ENCODE measurements around the gene NEK8. TPM values are rescaled to one million over a fixed set of nuclear protein-coding genes. Genes with fewer than 3 reads are reported as not detected.

NEK8 gene
- total and polyA plus RNA-seq, 2 experiments from 2014 or later, result 5.0 to 13.6 TPM

GRCh38 chr17:28747801-28748750 lies 19.5 kb downstream of the NEK8 start:
- no peaks in the 10 kb centered on the region for H3K27me3 ChIP-seq
- no peak for DNase-seq (ENCODE audit: low read depth in 1 of 2, low spot score in 1 of 2)
- H3K27ac ChIP-seq, result peak overlapping the region; percentile 99
- H3K9me3 ChIP-seq (ENCODE audit: low read depth), result no peaks in the 10 kb centered on the region
- peaks cover 24% of the 10 kb centered on the region for H3K36me3 ChIP-seq
- peaks cover 15% of the 10 kb centered on the region for H3K4me1 ChIP-seq (ENCODE audit: low read depth)
- no peak overlapping the region for H3K4me3 ChIP-seq
- TF ChIP-seq, protein P1, sequence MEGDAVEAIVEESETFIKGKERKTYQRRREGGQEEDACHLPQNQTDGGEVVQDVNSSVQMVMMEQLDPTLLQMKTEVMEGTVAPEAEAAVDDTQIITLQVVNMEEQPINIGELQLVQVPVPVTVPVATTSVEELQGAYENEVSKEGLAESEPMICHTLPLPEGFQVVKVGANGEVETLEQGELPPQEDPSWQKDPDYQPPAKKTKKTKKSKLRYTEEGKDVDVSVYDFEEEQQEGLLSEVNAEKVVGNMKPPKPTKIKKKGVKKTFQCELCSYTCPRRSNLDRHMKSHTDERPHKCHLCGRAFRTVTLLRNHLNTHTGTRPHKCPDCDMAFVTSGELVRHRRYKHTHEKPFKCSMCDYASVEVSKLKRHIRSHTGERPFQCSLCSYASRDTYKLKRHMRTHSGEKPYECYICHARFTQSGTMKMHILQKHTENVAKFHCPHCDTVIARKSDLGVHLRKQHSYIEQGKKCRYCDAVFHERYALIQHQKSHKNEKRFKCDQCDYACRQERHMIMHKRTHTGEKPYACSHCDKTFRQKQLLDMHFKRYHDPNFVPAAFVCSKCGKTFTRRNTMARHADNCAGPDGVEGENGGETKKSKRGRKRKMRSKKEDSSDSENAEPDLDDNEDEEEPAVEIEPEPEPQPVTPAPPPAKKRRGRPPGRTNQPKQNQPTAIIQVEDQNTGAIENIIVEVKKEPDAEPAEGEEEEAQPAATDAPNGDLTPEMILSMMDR (IDR thresholded peaks at IDR 0.05; ENCODE audit: low read depth, low read length), result no peak

DNA sequence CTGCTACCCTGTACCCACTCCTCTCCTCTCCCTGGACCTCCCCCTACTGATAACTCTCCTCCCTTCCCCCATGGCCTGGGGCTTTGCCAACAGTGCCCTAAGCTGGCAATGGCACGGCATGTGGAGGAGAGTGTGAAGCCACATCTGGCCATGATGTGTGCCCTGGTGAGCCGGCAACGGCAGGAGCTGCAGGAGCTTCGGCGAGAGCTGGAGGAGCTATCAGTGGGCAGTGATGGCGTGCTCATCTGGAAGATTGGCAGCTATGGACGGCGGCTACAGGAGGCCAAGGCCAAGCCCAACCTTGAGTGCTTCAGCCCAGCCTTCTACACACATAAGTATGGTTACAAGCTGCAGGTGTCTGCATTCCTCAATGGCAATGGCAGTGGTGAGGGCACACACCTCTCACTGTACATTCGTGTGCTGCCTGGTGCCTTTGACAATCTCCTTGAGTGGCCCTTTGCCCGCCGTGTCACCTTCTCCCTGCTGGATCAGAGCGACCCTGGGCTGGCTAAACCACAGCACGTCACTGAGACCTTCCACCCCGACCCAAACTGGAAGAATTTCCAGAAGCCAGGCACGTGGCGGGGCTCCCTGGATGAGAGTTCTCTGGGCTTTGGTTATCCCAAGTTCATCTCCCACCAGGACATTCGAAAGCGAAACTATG lies 20.4 kb downstream of the NEK8 start:
- H3K27me3 ChIP-seq, result no peaks in the 10 kb centered on the region
- peaks cover 24% of the 10 kb centered on the region for H3K36me3 ChIP-seq
- peaks cover 15% of the 10 kb centered on the region for H3K4me1 ChIP-seq (ENCODE audit: low read depth)
- DNase-seq (ENCODE audit: low read depth in 1 of 2, low spot score in 1 of 2), result no peak
- H3K9me3 ChIP-seq (ENCODE audit: low read depth), result no peaks in the 10 kb centered on the region
- TF ChIP-seq, protein P1 (IDR thresholded peaks at IDR 0.05; ENCODE audit: low read depth, low read length), result no peak
- H3K27ac ChIP-seq, result peak overlapping the region; percentile 69
- H3K4me3 ChIP-seq, result no peak overlapping the region

DNA sequence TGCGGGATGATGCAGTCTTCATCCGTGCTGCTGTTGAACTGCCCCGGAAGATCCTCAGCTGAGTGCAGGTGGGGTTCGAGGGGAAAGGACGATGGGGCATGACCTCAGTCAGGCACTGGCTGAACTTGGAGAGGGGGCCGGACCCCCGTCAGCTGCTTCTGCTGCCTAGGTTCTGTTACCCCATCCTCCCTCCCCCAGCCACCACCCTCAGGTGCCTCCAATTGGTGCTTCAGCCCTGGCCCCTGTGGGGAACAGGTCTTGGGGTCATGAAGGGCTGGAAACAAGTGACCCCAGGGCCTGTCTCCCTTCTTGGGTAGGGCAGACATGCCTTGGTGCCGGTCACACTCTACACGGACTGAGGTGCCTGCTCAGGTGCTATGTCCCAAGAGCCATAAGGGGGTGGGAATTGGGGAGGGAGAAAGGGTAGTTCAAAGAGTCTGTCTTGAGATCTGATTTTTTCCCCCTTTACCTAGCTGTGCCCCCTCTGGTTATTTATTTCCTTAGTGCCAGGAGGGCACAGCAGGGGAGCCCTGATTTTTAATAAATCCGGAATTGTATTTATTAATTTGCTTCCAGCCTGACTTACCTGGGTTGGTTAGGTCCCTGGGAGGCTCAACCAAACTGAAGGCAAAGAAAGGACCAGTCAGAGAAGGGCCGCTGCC lies 21.1 kb downstream of the NEK8 start:
- Histone ChIP-seq H3K36me3 (peaks cover 24% of the 10 kb centered on the region), H3K27me3 (no peaks in the 10 kb centered on the region), H3K4me1 (ENCODE audit: low read depth) (peaks cover 15% of the 10 kb centered on the region), H3K4me3 (no peak overlapping the region), H3K9me3 (ENCODE audit: low read depth) (no peaks in the 10 kb centered on the region), H3K27ac (peak overlapping the region; percentile 68)
- TF ChIP-seq, protein P1 (IDR thresholded peaks at IDR 0.05; ENCODE audit: low read depth, low read length), result no peak
- no peak for DNase-seq (ENCODE audit: low read depth in 1 of 2, low spot score in 1 of 2)

DNA sequence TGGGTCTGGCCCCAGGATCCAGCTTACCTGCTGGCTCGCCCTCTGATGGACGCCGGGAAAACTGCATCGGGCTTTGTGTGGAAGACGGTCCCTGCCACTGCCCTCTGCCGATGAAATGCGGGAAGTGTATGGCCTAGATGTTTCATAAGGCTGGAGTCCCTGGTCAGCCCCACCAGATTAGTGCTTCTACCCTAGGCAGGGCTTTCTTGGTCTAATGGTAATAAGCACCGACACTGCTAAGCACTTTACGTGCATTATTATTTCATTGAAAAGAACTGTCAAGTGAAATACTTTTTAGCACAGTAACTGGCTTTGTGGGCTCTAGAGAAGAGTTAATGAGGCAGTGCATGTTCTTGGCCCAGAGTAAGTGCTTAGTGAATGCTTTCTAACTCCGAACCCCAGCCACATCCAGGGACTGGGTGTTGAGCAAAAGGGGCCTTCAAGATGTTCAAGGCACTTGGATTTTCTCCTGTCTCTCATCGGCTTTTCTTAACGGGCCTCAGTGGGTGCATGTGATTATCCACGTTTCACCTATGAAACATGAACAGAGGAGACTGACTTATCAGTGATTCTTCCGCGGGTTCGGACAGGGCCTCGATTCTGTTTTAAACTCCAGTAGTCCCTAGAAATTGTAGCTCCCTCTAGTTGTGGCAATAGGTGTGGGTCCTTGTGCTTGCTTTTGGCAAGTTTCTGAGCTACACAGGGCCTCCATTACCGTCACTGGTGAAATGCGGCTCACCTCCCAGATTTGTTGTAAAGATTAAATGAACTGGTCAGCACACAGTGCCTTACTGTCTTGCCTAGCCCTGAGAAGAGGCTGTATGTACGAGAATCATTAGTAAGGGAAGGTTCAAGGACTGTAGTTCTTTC lies 21.8 kb downstream of the NEK8 start:
- no peak overlapping the region for H3K4me3 ChIP-seq
- H3K27ac ChIP-seq, result peak overlapping the region; percentile 45
- H3K27me3 ChIP-seq, result no peaks in the 10 kb centered on the region
- H3K9me3 ChIP-seq (ENCODE audit: low read depth), result no peaks in the 10 kb centered on the region
- H3K36me3 ChIP-seq, result peaks cover 24% of the 10 kb centered on the region
- TF ChIP-seq, protein P1 (IDR thresholded peaks at IDR 0.05; ENCODE audit: low read depth, low read length), result peak; percentile 99
- peaks cover 12% of the 10 kb centered on the region for H3K4me1 ChIP-seq (ENCODE audit: low read depth)
- peak; percentile 96 for DNase-seq (ENCODE audit: low read depth in 1 of 2, low spot score in 1 of 2)
